Spleen (tissue), 11 donors: ENCODE measurements around the gene NSA2. TPM values are rescaled to one million over a fixed set of nuclear protein-coding genes. Genes with fewer than 3 reads are reported as not detected.

ENCODE experiments used
- DNase-seq: peaks from one replicate; pipeline ENCODE4 v3.0.0-alpha.2; 2020
- H3K27ac ChIP-seq, 8 donors: fragments of 200-600 bp; sonication (generic) in 7 of 8; 1 replicate in 4 of 8; 2 replicates in 4 of 8; pipeline versions ENCODE4 v1.5.0 to v1.8.0; 2016 to 2021; ENCODE audit warnings: inconsistent platforms in 4 of 8, mild to moderate bottlenecking in 4 of 8, moderate library complexity in 1 of 8
- H3K27me3 ChIP-seq, 7 donors: fragments of 200-600 bp; sonication (generic) in 6 of 7; replicated peaks in 1 of 7; 1 replicate in 4 of 7; 2 replicates in 3 of 7; pipeline versions ENCODE4 v1.5.0 to v1.8.0; 2016 to 2021; ENCODE audit warnings: inconsistent platforms in 3 of 7, mild to moderate bottlenecking in 1 of 7
- H3K36me3 ChIP-seq, 6 donors: fragments of 200-600 bp; sonication (generic) in 5 of 6; 1 replicate in 4 of 6; 2 replicates in 2 of 6; pipeline versions ENCODE4 v1.5.0 to v1.8.0; 2016 to 2021; ENCODE audit warnings: inconsistent platforms in 2 of 6
- H3K4me1 ChIP-seq, 6 donors: fragments of 200-600 bp; sonication (generic) in 5 of 6; 1 replicate in 3 of 6; 2 replicates in 3 of 6; pipeline versions ENCODE4 v1.5.0 to v1.8.0; 2016 to 2021; ENCODE audit warnings: inconsistent platforms in 3 of 6
- H3K4me3 ChIP-seq, 8 donors: fragments of 200-600 bp; sonication (generic) in 7 of 8; 1 replicate in 4 of 8; 2 replicates in 4 of 8; pipeline versions ENCODE4 v1.5.0 to v1.8.0; 2016 to 2021; ENCODE audit warnings: inconsistent platforms in 4 of 8, mild to moderate bottlenecking in 4 of 8, moderate library complexity in 2 of 8
- H3K9me3 ChIP-seq, 8 donors: fragments of 200-600 bp; sonication (generic) in 7 of 8; 1 replicate in 4 of 8; 2 replicates in 4 of 8; pipeline versions ENCODE4 v1.5.0 to v1.8.0; 2016 to 2021; ENCODE audit warnings: inconsistent platforms in 4 of 8
- POLR2A ChIP-seq, 3 donors: fragments of 450-650 bp; IDR thresholded peaks; one replicate each; pipeline ENCODE4 v1.5.1; 2017; ENCODE audit warnings: antibody characterized with exemption in 3 of 3, mild to moderate bottlenecking in 1 of 3
- POLR2AphosphoS5 ChIP-seq, 3 donors: sonication (generic); formaldehyde crosslinking; IDR thresholded peaks; one replicate each; pipeline ENCODE4 v1.5.1; 2017; ENCODE audit warnings: antibody characterized with exemption in 3 of 3
- WGBS, 5 donors: extraction: QIAGEN DNeasy Blood & Tissue Kit in 3 of 5; methylation state at CpG; one replicate each; pipeline versions ENCODE4 v1.1.5 to v1.1.7; 2013 to 2018; 5-methylcytosine and 5-hydroxymethylcytosine counted together
- intact Hi-C: fragments of 100-400 bp; cut with DNase I; formaldehyde crosslinking; loops from one replicate; pipeline ENCODE4 v1.15.0; 2023; ENCODE audit warnings: low total_unique reads
- polyA plus RNA-seq, 3 donors: library from polyadenylated mRNA; stranded (reverse); fragments of 200-250 nt; gene quantifications; one replicate each; pipeline ENCODE4 v1.2.1, GENCODE V29; 2013
- total RNA-seq, 7 donors: library from RNA; depleted of rRNA in 3 of 7; stranded (reverse); fragments of >200 nt in 3 of 7; fragmentation: NEBNext Ultra II Directional in 4 of 7; extraction: Animal tissue kit (Norgen Biotek cat#: 25700) in 4 of 7; gene quantifications; one replicate each; pipeline versions ENCODE4 v1.1.0 to v1.2.1, GENCODE V29; 2016 to 2021
- TF ChIP-seq, protein P1 (sequence below), 11 experiments: fragments of 200-600 bp in 7 of 11; fragments of 450-650 bp in 4 of 11; sonication (generic) in 4 of 11; IDR thresholded peaks in 8 of 11; conservative IDR thresholded peaks in 3 of 11; 1 replicate in 7 of 11; 2 replicates in 4 of 11; pipeline versions ENCODE4 v1.4.0 to v1.8.0; 2016 to 2021; ENCODE audit warnings: antibody characterized with exemption in 11 of 11, inconsistent platforms in 4 of 11, mild to moderate bottlenecking in 1 of 11
- donor health status: healthy with polysubstance abuse.
- donor health status: DM: no; HTN: no; CAD: no; lungs with moderate emphysema.
- donor health status: DM: no; HTN: no; CAD: no.
- donor health status: Bipolar disorder and iron deficiency.
- donor health status: healthy.
- donor health status: DM: no; HTN: no; CAD: no.
- donor health status: DM: yes; HTN: yes; CAD: no.

The NSA2 gene
- total and polyA plus RNA-seq, 10 donors: 46.6 to 191 (median 85.3) TPM

DNA sequence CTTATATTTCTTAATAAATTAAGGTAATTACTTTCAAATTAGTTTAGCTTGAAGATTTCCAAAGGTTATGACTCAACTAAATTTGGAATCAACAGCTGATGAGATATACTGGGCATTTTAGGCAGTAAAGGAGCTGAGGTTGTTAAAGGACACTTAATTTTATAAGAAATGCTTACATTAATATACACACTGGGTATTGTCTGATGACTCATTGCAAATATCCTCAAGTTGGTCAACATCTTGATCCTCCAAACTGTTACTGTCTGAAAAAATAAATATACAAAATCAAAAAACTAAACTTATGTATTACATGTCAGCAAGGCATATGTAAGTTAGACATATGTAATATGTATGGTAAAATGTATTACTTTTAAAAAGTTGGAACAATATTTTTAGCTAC is 3.5 kb upstream of the NSA2 start:
- Histone ChIP-seq H3K27ac (no peak overlapping the region), H3K4me3 (no peak overlapping the region), H3K9me3 (no peaks in the 10 kb centered on the region), H3K27me3 (no peaks in the 10 kb centered on the region), H3K4me1 (peaks cover 18 to 55% (median 42%) of the 10 kb centered on the region in 6 donors), H3K36me3 (peaks cover 0 to 53% (median 22%) of the 10 kb centered on the region in 6 donors)
- TF ChIP-seq POLR2A (IDR thresholded peaks at IDR 0.05): no peak
- no peak for TF ChIP-seq POLR2AphosphoS5 (IDR thresholded peaks at IDR 0.05)
- TF ChIP-seq, protein P1, sequence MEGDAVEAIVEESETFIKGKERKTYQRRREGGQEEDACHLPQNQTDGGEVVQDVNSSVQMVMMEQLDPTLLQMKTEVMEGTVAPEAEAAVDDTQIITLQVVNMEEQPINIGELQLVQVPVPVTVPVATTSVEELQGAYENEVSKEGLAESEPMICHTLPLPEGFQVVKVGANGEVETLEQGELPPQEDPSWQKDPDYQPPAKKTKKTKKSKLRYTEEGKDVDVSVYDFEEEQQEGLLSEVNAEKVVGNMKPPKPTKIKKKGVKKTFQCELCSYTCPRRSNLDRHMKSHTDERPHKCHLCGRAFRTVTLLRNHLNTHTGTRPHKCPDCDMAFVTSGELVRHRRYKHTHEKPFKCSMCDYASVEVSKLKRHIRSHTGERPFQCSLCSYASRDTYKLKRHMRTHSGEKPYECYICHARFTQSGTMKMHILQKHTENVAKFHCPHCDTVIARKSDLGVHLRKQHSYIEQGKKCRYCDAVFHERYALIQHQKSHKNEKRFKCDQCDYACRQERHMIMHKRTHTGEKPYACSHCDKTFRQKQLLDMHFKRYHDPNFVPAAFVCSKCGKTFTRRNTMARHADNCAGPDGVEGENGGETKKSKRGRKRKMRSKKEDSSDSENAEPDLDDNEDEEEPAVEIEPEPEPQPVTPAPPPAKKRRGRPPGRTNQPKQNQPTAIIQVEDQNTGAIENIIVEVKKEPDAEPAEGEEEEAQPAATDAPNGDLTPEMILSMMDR (IDR thresholded peaks at IDR 0.05 in 8 of 11, conservative IDR thresholded peaks at IDR 0.05 in 3 of 11): no peak
- intact Hi-C loops: loop anchor here (10.0 kb wide), 1 partner anchor 161 kb away; no protein-coding TSS in a partner anchor
- DNase-seq: no peak

DNA sequence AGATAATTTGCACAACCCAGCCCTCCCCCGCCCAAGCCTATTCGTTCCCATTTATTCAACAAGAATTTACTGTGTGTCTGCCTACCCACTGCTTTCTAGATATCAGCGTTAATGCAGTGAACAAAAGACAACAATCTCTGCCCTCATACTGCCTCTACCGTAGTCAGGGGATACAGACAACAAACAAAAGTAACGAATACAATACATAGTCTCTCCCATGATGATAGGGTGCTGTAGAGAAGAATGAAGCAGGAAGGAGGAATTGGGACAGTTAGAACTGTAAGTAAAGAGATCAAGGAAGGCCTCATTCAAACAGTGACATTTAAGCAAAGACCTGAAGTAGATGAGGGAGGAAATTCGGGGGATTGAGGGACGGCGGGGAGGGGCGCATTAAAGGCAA is 1.8 kb upstream of the NSA2 start:
- no peak overlapping the region for H3K27ac ChIP-seq
- intact Hi-C loops: loop anchor here (10.0 kb wide), 1 partner anchor 160 kb away; no protein-coding TSS in a partner anchor
- H3K36me3 ChIP-seq: peaks cover 0 to 50% (median 27%) of the 10 kb centered on the region in 6 donors
- H3K27me3 ChIP-seq: no peaks in the 10 kb centered on the region
- WGBS, 5 donors: 87 to 92% (median 88%) methylated on average over 9 of the region's 9 CpGs
- H3K4me3 ChIP-seq: peak overlapping the region in 1 of 8 donors; percentile 86
- no peaks in the 10 kb centered on the region for H3K9me3 ChIP-seq
- no peak for DNase-seq
- H3K4me1 ChIP-seq: peaks cover 19 to 67% (median 43%) of the 10 kb centered on the region in 6 donors
- no peak for TF ChIP-seq POLR2AphosphoS5 (IDR thresholded peaks at IDR 0.05)
- no peak for TF ChIP-seq POLR2A (IDR thresholded peaks at IDR 0.05)
- TF ChIP-seq, protein P1 (IDR thresholded peaks at IDR 0.05 in 8 of 11, conservative IDR thresholded peaks at IDR 0.05 in 3 of 11): no peak

DNA sequence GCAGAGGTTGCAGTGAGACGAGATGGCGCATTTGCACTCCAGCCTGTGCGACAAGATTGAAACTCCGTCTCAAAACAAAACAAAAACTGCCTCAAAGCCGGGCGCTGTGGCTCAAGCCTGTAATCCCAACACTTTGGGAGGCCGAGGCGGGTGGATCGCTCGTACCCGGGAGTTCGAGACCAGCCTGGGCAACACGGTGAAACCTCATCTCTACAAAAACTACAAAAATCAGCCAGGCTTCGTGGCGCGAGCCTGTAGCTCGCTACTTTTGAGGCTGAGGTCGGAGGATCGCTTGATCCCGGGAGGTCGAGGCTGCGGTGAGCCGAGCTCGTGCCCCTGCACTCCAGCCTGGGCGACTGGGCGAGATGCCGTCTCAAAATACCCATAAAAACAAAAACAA is 1.1 kb upstream of the NSA2 start:
- Histone ChIP-seq H3K27me3 (no peaks in the 10 kb centered on the region), H3K4me3 (peak overlapping the region; percentile 86 to 99 (median 94)), H3K36me3 (peaks cover 0 to 50% (median 32%) of the 10 kb centered on the region in 6 donors), H3K4me1 (peaks cover 19 to 63% (median 42%) of the 10 kb centered on the region in 6 donors), H3K9me3 (no peaks in the 10 kb centered on the region), H3K27ac (peak overlapping the region in 5 of 8 donors; percentile 84 to 92 (median 89))
- peak; percentile 79 for DNase-seq
- 72 to 82% (median 73%) methylated on average over 27 of the region's 27 CpGs for WGBS, 5 donors
- TF ChIP-seq POLR2A (IDR thresholded peaks at IDR 0.05) (no peak), POLR2AphosphoS5 (IDR thresholded peaks at IDR 0.05) (no peak)
- TF ChIP-seq, protein P1 (IDR thresholded peaks at IDR 0.05 in 8 of 11, conservative IDR thresholded peaks at IDR 0.05 in 3 of 11): no peak
- intact Hi-C loops: loop anchor here (10.0 kb wide), 1 partner anchor 159 kb away; no protein-coding TSS in a partner anchor

DNA sequence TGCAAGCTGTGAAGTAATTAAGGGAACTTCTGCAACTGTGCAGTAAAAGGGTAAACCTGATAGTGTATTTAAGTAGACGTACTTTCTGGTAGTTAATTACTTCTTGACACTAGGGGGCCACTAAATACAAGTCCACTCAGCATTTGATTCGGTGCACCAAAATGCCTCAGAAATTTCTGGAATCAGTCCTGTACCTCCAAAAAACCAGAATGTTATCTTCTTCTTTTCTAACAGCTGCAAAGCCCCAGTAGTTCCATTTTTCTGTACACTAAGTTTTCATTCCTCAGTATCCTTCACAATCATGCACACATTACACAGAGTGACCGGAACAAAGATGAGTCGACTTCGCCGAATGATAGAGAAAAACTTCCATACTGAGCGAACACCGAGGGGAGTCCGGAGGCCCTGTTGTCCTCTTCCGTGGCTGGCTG is 616 bp upstream of the NSA2 start:
- Histone ChIP-seq H3K9me3 (no peaks in the 10 kb centered on the region), H3K36me3 (peaks cover 0 to 51% (median 34%) of the 10 kb centered on the region in 6 donors), H3K27ac (peak overlapping the region; percentile 49 to 92 (median 84)), H3K4me3 (peak overlapping the region; percentile 86 to 99 (median 94)), H3K27me3 (no peaks in the 10 kb centered on the region), H3K4me1 (peaks cover 19 to 63% (median 42%) of the 10 kb centered on the region in 6 donors)
- TF ChIP-seq, protein P1 (IDR thresholded peaks at IDR 0.05 in 8 of 11, conservative IDR thresholded peaks at IDR 0.05 in 3 of 11): peak in 8 of 11 experiments; percentile 15 to 59 (median 43)
- no peak for TF ChIP-seq POLR2A (IDR thresholded peaks at IDR 0.05)
- WGBS, 5 donors: 0 to 1% (median 0%) methylated on average over 10 of the region's 10 CpGs
- intact Hi-C loops: loop anchor here (10.0 kb wide), 1 partner anchor 158 kb away; no protein-coding TSS in a partner anchor
- no peak for DNase-seq
